Left renal cortex interstitium (tissue), 4 donors: ENCODE data around the gene MAGI1. TPM values are rescaled to one million over a fixed set of nuclear protein-coding genes. Genes with fewer than 3 reads are reported as not detected.
A peak's percentile ranks its signal among the peaks of the same experiment; 100 is the strongest.
"Not testable (repeated sequence)": the region's sequence is repeated elsewhere in the genome, so short reads cannot be mapped to it uniquely, and the experiment has no call there.

Source experiments
- DNase-seq, 4 donors: peaks; one replicate each; pipeline ENCODE4 v3.0.0-alpha.2; 2013; ENCODE audit warnings: low read depth in 4 of 4, low spot score in 2 of 4, missing footprints in 1 of 4
- polyA plus RNA-seq, 4 donors: library from polyadenylated mRNA; unstranded; fragments of 120-200 nt; gene quantifications; one replicate each; pipeline ENCODE4 v1.2.1, GENCODE V29; 2013; ENCODE audit not compliant: insufficient read length in 4 of 4

MAGI1 gene
- polyA plus RNA-seq, 4 donors: 26.2 to 34.5 (median 28.6) TPM

DNA sequence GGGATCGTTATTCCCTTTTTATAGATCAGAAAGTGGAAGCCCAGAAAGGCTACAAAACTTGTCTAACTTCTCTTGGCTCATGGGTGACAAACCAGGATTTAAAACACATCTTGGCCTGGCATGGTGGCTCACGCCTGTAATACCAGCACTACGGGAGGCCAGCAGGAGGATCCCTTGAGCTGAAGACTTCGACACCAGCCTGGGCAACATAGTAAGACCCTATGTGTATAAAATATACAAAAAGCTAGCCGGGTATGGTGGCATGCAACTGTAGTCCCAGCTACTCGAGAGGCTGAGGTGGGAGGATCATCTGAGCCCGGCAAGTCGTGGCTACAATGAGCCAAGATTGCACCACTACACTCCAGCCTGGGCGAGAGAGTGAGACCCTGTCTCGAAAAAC lies 479.1 kb downstream of the MAGI1 start:
- no peak for DNase-seq

DNA sequence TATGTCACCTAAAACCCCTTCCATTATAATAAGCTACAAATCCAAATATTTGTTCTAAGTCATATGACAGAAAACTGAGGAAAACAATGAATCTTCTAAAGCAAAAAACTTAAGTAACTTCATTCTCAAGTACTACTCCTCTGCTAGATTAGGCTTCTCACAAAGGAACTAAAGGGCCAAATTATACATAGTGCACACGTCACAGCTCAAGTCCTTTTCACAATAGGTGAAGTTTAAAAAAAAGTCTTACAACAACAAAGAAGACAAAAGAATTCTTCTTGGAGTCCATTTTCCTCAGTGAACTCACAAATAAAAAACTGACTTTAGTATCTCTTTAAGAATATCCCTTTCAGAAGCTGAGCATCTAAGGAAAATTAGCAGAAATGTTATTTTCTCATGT lies 479.9 kb downstream of the MAGI1 start:
- no peak for DNase-seq

DNA sequence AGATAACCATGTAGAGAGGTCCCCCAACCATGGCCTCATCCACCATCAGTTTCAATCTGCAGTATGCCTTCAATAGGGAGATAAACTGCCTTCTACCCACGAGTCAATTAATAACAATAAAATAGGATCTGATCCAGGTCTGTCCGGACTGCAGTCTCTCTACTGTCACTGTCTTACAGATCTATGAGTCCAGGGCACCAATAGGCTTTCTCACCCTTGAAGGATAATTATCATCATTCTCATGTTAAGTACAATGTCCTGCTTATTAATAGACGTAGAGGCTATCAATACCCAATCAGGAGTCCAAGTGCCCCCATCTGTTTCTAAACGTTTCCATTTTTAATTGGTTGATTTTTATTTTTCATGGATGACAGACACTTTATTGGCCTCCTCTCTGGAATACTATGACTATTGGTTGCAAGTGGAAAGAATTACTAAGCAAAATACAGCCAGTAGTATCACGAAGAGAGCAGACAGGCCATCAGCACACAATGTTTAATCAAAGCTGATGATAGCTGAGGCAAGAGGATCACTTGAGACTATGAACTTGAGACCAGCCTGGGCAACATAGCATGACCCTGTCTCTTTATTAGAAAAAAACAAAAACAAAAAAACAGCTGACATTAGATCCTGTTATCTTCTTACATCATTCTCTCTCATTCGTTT lies 480.7 kb downstream of the MAGI1 start:
- DNase-seq: no peak

DNA sequence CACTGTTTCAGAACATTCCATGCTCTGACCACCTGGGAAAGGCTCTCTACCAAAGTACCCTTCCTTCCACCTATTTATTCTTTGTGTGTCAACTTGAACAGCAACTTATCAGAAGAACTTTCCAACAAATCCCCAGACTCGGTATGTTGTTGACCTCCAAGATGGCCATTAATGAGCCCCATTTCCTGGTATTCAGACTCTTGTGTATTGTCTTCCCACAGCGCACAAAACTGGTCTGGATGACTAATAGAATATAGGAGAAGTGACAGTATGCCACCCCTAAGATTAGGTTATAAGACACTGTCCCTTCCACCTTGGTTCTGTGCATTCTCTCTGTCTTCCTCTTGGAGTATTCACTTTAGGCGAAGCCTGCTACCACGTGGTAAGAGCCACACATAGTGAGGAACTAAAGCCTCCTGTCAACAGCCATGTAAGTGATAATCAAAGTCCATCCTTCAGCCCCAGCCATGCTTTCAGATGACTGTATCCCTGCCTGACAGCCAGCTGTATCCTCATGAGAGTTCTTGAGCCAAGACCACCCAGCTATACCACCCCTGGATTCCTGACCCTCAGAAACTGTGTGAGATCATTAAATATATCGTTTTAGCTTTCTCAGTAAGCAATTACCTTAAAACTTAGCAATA lies 481.7 kb downstream of the MAGI1 start:
- DNase-seq: no peak

DNA sequence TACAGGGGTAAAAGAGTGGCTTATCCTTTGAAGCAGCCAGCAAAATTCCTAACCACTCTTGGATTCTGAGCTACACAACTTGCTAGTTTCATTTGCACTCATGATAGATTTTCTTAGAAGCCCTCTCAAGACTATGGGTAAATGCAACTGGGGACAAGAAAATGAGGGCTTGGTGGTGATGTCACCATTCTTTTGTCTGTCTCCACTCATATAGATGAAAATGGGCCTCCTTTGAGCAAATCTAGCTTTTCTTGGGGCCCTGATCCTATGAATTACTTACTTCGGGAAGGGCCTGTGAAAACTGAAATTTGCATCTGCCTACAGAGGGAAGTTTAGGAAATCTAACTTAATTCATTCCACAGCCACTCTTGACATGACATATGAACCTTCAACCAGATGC lies 486.3 kb downstream of the MAGI1 start:
- DNase-seq: no peak

DNA sequence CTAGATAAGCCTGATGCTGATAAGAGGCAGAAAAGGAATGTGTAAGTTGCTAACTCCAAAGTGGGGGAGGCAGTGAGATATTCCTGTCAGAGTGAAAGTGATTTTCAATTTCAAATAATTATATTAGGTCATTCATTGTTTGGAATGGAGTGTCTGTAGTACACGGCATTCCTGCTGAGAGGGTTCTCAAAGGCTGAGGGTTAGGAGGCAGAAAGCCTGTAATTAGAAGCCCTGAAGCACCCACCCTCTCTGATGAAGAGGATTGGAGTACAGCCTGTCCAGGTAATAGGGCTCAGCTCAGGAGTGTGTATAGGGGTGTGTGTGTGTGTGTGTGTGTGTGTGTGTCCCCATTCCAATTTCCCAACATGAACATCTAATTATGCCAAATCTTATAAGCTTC lies 486.8 kb downstream of the MAGI1 start:
- no peak for DNase-seq

DNA sequence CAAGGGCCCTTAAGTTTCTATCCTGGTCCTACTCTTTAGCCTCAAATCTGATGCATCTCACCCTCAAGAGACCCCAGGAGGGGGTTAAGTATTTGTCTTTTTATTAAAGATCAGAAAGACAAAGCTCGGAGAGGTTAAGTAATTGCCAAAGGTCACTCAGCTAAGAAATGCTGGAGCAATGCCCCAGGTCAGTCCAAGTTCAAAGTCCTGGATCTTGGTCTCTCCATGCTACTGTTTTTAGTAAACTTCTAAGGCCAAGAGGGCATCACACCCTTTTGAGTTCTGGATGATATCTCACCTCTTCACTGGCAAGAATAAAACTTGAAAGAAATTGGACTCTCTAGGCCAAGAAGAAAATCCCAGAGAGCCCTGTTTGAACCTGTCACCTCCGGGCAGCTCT lies 488.6 kb downstream of the MAGI1 start:
- no peak for DNase-seq

DNA sequence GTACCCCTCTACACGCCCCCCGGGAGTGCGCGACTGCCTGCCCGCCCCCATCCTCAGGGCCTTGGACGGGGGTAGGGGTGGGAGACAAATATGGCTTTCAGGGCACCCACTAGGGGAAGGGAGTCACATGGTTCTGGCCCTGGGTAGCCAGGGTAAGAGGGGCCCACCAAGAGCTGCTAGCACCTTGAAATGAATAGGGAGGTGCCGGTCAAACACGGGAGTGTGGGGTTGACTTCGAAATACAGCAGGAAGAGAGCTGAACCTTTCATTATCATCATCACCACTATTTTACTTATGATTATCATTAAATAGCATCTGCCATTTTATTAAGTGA lies 489.1 kb downstream of the MAGI1 start:
- DNase-seq: no peak

DNA sequence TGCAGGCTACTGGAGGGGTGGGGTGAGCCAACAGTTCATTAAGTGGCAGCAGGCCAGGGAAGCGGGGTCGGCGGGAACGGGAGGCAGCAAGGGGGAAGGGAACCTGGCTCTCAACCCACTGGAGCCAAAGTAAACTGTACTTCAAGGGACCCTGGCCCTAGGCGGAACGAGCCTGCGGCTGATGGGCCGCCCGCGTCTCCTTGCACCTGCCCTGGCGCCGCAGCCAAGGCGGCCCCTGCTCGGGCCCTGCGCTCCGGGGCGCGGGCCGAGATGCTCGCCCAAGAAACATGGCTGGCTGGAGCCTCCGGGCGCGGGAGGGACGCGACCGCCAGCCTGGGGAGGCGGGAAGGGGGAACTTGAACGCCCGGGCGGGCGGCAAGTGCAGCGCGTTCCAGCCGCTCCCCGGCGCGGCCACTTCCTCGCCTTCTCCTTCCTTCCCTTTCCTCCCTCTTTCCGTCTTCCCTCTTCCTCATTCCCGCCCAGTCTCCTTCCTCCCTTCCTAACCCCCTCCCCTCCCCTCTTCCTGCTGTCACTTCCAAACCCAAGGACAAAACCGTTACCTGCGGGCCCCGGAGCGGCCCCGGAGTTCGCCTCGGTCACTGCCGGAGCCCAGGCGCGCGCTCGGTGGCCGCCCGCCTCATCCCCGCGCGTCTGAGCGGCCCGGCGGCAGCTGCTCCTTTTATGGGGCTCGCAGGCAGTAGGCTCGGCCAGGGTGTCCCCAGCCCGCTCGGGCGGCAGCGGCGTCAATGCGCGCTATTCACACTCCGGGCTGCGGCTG lies 489.7 kb downstream of the MAGI1 start:
- DNase-seq: peak in 1 of 4 donors; percentile 23

DNA sequence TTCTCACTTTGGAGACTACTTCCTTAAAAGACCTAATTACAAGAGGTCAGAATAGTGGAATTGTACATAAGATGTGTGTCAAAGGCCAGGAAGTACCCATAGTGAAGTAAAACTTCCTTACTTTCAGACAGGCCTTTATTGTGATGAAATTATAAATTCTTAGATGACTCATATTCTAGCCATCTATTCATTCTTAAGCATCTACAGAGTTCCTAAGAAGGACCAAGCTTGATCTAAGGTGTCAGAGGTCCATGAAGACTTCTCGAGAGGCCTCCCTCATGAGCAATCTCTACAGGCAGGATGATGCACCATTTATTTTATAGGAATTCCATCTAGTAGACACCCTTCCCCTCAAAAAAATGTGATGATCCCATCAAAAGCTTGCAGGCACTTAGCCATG lies 493.3 kb downstream of the MAGI1 start:
- no peak for DNase-seq

DNA sequence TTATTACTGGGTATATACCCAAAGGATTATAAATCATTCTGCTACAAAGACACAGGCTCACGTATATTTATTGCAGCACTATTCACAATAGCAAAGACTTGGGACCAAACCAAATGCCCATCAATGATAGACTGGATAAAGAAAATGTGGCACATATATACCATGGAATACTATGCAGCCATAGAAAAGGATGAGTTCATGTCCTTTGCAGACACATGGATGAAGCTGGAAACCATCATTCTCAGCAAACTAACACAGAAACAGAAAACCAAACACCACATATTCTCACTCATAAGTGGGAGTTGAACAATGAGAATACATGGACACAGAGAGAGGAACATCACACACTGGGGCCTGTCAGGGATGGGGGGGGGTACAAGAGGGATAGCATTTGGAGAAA lies 495.3 kb downstream of the MAGI1 start:
- DNase-seq: not testable (repeated sequence)

DNA sequence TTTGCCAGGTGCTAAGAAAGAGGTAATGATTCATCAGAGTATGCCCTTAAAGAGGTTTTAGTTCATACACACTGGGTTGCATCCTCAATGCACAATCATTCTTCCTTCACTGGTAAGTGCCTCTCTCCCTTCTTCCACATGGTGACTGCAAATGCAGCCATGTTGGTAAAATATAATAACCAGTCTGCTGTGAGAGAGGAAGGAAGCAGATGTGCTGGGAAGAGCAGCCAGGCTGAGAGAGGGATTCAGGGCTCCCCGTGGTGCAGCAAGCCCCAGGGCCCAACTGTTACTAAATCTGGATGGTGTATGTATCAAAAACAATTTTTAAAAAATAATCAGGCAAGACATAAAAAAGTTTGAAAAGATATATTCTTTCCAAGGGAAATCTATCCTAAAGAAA lies 498.1 kb downstream of the MAGI1 start:
- DNase-seq: no peak

DNA sequence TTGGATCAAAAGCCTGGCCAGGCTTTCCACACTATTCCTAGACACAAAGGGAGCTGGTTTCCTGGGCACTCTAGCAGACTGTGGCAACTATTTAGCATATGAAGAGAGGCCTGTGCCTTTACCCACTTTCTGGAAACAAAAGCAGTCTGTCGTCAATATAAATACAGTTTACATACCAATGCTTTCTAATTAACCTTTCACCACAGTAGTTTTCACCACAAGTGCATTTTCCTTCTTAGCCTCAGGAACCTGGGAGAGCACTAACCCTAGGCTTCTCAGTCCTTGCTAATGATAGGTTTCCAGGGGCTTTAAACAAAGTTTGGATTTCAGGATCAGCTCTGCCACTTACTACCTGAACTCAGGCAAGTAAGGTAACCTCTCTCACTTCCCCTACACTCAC lies 499.1 kb downstream of the MAGI1 start:
- no peak for DNase-seq

DNA sequence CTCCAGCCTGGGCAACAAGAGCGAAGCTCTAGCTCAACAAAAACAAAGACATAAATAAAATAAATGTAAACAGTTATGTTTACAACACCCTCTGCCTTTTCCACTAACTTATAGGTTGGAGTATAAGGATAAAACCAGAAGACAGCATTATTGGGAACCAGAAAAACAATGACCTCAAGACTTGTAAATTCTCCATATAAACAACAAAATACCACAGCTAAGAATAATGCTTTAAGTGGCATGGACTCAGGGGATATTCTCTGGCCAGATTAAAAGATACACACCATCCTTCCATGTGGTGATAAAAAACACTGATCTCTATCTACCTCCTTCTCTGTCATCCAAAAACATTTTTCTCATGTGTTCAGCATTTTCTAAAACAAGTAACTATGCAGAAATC lies 500.6 kb downstream of the MAGI1 start:
- DNase-seq: no peak

DNA sequence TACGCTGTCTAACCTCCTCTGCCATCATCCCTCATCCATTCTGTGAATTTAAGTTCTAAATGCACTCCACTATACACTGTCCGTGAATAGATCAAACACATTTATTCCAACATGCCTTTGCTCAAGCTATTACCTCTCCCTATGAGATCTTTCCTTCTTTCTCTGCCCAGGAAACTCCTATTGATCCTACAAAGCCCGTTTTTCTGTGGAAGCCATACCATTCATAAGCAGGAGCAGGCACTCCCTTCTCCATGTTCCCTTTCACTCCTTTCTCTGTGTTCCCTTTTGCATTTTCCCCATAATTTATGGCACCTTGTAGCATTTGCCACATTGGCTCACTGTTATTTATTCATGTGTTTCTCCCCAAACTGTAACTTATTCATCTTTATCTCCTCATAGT lies 501.6 kb downstream of the MAGI1 start:
- DNase-seq: no peak

DNA sequence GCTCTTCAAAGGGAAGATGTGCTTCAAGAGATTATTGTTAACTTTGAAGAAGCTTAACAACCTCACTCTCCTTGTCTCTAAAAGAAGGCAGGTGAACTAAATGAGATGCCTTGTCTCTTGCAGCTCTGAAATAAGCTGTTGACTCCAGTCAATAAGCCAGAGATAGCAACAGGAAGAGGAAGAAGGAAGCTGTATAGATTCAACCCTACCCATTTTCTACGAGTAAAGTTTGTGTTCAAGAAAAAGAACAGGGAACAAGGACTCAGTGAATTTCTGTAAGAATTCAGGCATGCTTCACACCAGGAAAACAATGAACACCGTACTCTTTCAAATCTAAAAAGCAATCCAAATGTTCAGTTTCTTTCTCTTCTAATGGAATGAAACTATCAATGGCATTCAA lies 503.5 kb downstream of the MAGI1 start:
- DNase-seq: no peak

DNA sequence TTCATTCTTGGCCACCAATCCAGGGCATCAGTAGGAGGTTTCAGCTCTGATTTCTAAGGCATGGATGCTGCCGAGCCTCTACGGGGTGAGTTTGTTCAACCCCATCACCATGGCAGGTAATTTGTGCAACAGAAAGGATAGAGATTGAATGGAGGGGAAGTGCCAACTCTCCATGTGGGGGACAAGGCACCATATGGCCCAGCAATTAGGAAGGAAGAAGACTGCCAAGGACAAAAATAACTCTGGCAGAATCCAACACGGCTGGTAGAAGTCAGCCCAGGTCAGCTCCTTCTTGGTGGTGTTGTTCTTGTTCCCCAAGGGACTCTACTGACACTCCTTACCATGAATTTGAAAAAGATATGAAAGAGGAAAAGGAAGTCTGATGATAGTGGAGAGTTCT lies 503.9 kb downstream of the MAGI1 start:
- no peak for DNase-seq

DNA sequence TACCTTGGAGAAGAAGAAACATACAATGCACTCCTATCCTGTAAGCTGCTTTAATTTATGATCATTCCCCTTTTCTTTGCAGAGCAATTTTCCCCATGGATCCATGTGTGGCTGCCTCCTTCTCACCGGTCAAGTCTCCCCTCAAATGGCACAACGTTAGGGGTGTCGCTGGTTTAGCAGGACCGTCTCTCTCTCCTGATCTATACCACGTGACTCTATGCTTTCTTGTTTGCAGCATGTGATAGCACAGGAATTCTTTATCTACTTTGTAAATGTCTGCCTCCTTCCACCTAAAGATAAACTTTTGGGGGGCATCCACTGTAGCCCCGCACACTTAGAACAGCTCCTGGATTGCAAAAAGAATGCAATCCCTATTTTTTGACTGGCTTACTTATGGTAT lies 506.0 kb downstream of the MAGI1 start:
- no peak for DNase-seq

DNA sequence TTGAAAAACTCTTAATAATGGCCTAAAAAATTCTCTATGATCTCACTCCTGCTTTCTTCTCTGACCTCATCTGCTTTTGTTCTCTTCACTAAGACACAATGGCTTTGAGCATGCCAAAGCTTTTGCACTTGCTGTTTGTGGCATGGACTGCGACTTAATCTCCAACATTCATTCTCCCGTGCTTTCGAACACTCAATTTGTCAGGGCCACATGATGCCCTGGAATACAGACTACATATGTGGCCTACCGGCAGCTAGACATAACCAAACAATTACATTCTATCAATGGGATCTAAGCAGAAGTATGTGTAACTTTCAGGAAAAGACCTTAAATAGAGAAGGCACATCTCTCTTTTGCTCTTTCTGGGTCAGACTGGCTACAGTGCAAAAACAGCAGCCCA lies 506.5 kb downstream of the MAGI1 start:
- no peak for DNase-seq

DNA sequence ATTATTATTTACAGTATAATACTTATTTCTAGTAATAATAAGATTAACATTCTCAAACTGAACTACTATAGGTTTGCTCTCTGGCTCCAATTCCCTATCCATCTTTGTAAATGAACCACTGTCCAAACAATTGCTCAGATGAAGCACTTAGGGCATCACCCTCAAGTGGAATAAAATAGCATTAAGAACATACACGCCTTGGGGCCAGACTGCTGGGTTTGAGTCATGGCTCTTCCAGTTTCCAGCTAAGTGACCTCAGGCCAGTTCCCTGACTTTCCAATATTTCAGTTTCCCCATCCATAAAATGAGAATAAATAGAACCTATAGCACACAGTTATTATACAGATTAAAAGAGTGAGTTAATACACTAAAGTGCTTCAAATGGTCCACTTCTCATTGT lies 507.2 kb downstream of the MAGI1 start:
- no peak for DNase-seq

DNA sequence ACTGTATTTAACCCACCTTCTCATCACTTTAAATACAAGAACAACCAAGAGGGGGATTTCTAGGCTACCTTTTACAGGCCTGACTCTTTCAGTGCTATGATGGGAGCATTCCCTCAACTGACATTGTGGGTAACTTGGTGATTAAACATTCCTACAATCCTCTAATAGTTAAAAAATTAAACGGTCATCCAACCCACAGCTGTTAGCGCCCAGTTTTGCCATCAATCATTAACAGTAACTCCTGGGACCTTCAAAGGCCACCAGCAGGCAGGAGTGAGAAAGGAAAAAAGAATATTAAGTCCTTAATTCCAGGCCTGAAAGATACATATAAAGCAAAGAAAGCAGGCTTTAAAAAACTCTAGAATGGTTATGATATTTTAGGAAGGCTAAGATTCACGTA lies 512.1 kb downstream of the MAGI1 start:
- no peak for DNase-seq

DNA sequence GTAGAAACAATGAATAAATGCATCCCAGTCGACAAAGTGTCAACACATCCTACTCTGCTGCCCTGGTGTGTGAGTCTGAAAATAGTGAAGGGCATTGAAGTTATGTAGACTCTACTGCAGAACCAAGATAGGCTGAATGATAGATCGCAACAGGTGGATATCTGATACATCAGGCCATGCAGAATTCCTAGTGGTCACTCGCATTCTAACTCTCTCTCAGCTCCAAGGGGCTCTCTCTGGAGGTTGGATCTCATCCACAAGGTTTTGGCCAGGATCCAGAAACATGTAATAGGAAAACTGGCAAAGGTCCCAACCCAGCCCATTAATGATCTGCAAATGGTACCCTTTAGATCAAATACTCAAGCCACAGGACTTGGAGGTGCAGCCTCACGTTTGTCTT lies 514.1 kb downstream of the MAGI1 start:
- no peak for DNase-seq
